TTC549 (cell line): Measurements from ENCODE around the gene COASY.

Source experiments
- FAIRE-seq: peaks from 2 replicates; lab custom pipeline; 2012; peaks lifted over from hg19 to GRCh38; lab: Jason Lieb, UNC

COASY gene

GRCh38 chr17:42613699-42614295 lies 51.8 kb downstream of the COASY start:
- no peak for FAIRE-seq
